ENCODE measurements around the gene SARDH.

GRCh38 chr9:133655701-133656100 is 82.5 kb downstream of the SARDH start:
- TF ChIP-seq CTCF (IDR thresholded peaks at IDR 0.05 in 2 of 3, conservative IDR thresholded peaks at IDR 0.05 in 1 of 3; ENCODE audit: borderline replicate concordance in 1 of 3, insufficient read depth in 1 of 3, low read depth in 2 of 3, low read length in 2 of 3) (no peak), MAX (IDR thresholded peaks at IDR 0.05) (no peak)

Data from HCT116 (cell line).